ENCODE results near the gene DRAP1.

GRCh38 chr11:65870706-65871681, 48.2 kb upstream of the DRAP1 start:
- TF ChIP-seq CTCF (IDR thresholded peaks at IDR 0.05) (no peak), POLR2AphosphoS5 (IDR thresholded peaks at IDR 0.05) (peak in 1 of 3 donors; percentile 3), POLR2A (IDR thresholded peaks at IDR 0.05) (no peak)

All from transverse colon (tissue), 4 donors.